ENCODE data around the gene RNLS. TPM values are rescaled to one million over a fixed set of nuclear protein-coding genes. Genes with fewer than 3 reads are reported as not detected.

Gene RNLS
- total RNA-seq, 2 experiments from 2014 or later = not detected

DNA sequence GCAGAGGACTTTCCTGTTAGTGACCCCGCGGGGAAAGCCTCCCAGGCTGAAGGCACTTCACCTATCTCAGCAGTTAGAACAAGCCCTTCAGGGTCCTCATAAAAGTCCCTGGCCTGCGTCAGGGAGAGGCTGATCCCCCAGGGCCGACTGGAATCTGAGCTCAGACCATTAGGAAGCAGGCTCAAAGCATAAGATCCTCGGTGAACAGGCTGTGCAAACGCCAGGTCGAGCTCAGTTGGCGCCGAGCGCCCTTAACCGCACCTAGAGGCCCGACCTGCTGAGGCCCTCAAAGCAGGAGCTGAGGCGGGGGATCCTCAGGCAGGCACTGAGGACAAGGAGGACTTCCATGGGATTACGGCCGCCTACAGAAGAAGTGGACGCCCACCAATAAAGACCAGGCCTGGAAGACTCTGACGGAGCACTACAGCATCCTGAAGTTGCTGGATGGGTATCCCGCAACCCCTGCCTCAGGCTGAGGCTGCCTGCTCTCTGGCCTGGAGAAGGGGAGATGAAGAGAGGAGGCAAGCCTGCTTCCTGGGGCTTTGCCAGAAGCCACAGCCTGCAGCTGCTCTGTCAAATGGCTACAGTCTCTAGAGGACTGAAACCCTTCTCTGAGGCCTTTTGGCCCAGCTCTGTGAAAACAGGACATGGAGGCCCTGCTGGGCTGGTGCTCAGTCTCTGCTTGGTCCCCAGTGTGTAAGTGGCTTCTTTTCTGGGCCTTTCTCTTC is 33.3 kb upstream of the RNLS start:
- no peak overlapping the region for H3K4me2 ChIP-seq (ENCODE audit: low read length)
- no peaks in the 10 kb centered on the region for H3K36me3 ChIP-seq (ENCODE audit: insufficient read depth, low read length)
- no peak for DNase-seq (ENCODE audit: low spot score)
- H3K27ac ChIP-seq (ENCODE audit: low read depth, low read length, poor library complexity, severe bottlenecking) = no peak overlapping the region
- H3K4me3 ChIP-seq (ENCODE audit: low read depth, low read length, poor library complexity, severe bottlenecking) = no peak overlapping the region
- TF ChIP-seq, protein P1, sequence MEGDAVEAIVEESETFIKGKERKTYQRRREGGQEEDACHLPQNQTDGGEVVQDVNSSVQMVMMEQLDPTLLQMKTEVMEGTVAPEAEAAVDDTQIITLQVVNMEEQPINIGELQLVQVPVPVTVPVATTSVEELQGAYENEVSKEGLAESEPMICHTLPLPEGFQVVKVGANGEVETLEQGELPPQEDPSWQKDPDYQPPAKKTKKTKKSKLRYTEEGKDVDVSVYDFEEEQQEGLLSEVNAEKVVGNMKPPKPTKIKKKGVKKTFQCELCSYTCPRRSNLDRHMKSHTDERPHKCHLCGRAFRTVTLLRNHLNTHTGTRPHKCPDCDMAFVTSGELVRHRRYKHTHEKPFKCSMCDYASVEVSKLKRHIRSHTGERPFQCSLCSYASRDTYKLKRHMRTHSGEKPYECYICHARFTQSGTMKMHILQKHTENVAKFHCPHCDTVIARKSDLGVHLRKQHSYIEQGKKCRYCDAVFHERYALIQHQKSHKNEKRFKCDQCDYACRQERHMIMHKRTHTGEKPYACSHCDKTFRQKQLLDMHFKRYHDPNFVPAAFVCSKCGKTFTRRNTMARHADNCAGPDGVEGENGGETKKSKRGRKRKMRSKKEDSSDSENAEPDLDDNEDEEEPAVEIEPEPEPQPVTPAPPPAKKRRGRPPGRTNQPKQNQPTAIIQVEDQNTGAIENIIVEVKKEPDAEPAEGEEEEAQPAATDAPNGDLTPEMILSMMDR (conservative IDR thresholded peaks at IDR 0.05; ENCODE audit: low read length) = no peak
- no peak for TF ChIP-seq EZH2phosphoT487 (IDR thresholded peaks at IDR 0.05; ENCODE audit: borderline replicate concordance, low read depth, low read length)
- no peaks in the 10 kb centered on the region for H3K9me3 ChIP-seq (ENCODE audit: low read length)
- intact Hi-C loops (cut with micrococcal nuclease; ENCODE audit: unreplicated experiment) = no loop called here
- POLR2A ChIA-PET = interaction anchor here (0.7 to 1.3 kb wide), 4 partner anchors 21 to 137 kb away, joined by 3 to 6 read pairs (median 3); no protein-coding TSS in a partner anchor
- H3K79me2 ChIP-seq (ENCODE audit: insufficient read depth, low read depth, low read length) = no peaks in the 10 kb centered on the region
- no peaks in the 10 kb centered on the region for H3K4me1 ChIP-seq (ENCODE audit: insufficient read depth, low read length, poor library complexity, severe bottlenecking)
- no peaks in the 10 kb centered on the region for H3K9me2 ChIP-seq (ENCODE audit: insufficient read depth, low read length)
- BruUV-seq (replicated peaks) = no TSS peak
- H2AFZ ChIP-seq (ENCODE audit: low read length) = no peak overlapping the region
- CTCF ChIA-PET (ENCODE audit: unreplicated experiment) = no interaction called here
- no peaks in the 10 kb centered on the region for H4K20me1 ChIP-seq (ENCODE audit: insufficient read depth, low read length)

DNA sequence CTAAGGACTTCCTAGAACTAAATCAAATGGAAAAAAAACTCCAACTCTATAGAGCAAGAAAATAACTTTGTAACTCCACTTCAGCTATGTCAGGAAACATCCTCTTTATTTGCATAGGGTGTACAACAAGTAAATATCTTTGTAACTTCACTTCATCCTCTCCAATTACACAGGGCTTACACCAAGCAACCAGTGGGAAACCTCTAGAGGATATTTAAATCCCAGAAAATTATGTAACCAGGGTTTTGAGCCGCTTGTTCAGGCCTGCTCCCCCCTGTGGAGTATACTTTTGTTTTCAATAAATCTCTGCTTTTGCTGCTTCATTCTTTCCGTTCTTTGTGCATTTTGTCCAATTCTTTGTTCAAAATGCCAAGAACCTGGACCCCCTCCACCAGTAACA is 25.7 kb upstream of the RNLS start:
- no peaks in the 10 kb centered on the region for H3K79me2 ChIP-seq (ENCODE audit: insufficient read depth, low read depth, low read length)
- no peaks in the 10 kb centered on the region for H3K36me3 ChIP-seq (ENCODE audit: insufficient read depth, low read length)
- H3K4me1 ChIP-seq (ENCODE audit: insufficient read depth, low read length, poor library complexity, severe bottlenecking) = no peaks in the 10 kb centered on the region
- POLR2A ChIA-PET = no interaction called here
- BruUV-seq (replicated peaks) = no TSS peak
- H3K27ac ChIP-seq (ENCODE audit: low read depth, low read length, poor library complexity, severe bottlenecking) = no peak overlapping the region
- H3K4me2 ChIP-seq (ENCODE audit: low read length) = no peak overlapping the region
- H3K4me3 ChIP-seq (ENCODE audit: low read depth, low read length, poor library complexity, severe bottlenecking) = no peak overlapping the region
- H3K9me3 ChIP-seq (ENCODE audit: low read length) = no peaks in the 10 kb centered on the region
- intact Hi-C loops (cut with micrococcal nuclease; ENCODE audit: unreplicated experiment) = no loop called here
- TF ChIP-seq, protein P1 (conservative IDR thresholded peaks at IDR 0.05; ENCODE audit: low read length) = no peak
- no peak for TF ChIP-seq EZH2phosphoT487 (IDR thresholded peaks at IDR 0.05; ENCODE audit: borderline replicate concordance, low read depth, low read length)
- no peaks in the 10 kb centered on the region for H3K9me2 ChIP-seq (ENCODE audit: insufficient read depth, low read length)
- CTCF ChIA-PET (ENCODE audit: unreplicated experiment) = no interaction called here
- H2AFZ ChIP-seq (ENCODE audit: low read length) = no peak overlapping the region
- no peak for DNase-seq (ENCODE audit: low spot score)
- H4K20me1 ChIP-seq (ENCODE audit: insufficient read depth, low read length) = no peaks in the 10 kb centered on the region

DNA sequence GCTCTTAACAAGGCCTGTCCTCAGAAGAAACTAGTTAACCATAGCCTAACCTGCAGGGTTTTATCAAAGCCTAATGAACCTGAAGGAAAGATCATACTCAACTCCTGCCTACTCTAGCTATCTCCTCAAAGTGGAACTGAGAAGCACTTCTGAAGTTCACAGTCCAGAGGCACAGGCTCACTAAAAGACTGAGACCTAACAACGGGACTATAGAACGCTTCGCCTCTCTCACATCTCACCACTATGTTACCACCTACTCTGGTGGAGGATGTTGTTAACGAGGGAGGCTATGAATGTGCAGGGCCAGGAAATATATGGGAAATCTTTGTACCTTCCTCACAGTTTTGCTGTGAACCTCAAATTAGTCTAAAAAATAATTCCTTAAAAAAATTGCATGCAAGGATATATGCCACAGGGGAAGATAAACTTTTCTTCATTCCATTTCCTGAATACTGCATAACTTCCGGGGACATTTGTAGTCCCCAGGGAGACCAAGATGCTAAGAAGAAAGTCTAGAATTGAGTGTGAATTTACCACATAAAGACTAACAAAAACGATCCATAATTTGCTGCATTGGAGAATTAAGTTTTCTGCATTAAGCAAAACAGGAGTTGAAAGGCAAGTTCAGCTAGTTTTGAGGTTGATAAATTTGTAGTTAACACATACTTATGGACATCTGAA is 25.1 kb upstream of the RNLS start:
- ChIA-PET CTCF (ENCODE audit: unreplicated experiment) (no interaction called here), POLR2A (no interaction called here)
- H2AFZ ChIP-seq (ENCODE audit: low read length) = no peak overlapping the region
- H3K9me3 ChIP-seq (ENCODE audit: low read length) = no peaks in the 10 kb centered on the region
- no peaks in the 10 kb centered on the region for H3K4me1 ChIP-seq (ENCODE audit: insufficient read depth, low read length, poor library complexity, severe bottlenecking)
- no peak overlapping the region; the same call in 1 of the 2 replicates for H3K4me2 ChIP-seq (ENCODE audit: low read length)
- no peaks in the 10 kb centered on the region for H4K20me1 ChIP-seq (ENCODE audit: insufficient read depth, low read length)
- H3K4me3 ChIP-seq (ENCODE audit: low read depth, low read length, poor library complexity, severe bottlenecking) = no peak overlapping the region
- H3K79me2 ChIP-seq (ENCODE audit: insufficient read depth, low read depth, low read length) = no peaks in the 10 kb centered on the region
- intact Hi-C loops (cut with micrococcal nuclease; ENCODE audit: unreplicated experiment) = no loop called here
- no peaks in the 10 kb centered on the region for H3K9me2 ChIP-seq (ENCODE audit: insufficient read depth, low read length)
- H3K27ac ChIP-seq (ENCODE audit: low read depth, low read length, poor library complexity, severe bottlenecking) = no peak overlapping the region
- TF ChIP-seq, protein P1 (conservative IDR thresholded peaks at IDR 0.05; ENCODE audit: low read length) = no peak
- no peak for TF ChIP-seq EZH2phosphoT487 (IDR thresholded peaks at IDR 0.05; ENCODE audit: borderline replicate concordance, low read depth, low read length)
- no peak for DNase-seq (ENCODE audit: low spot score)
- no peaks in the 10 kb centered on the region for H3K36me3 ChIP-seq (ENCODE audit: insufficient read depth, low read length)
- no TSS peak for BruUV-seq (replicated peaks)

Measured in OCI-LY7 (cell line).